Measurements from ENCODE around the gene ZDHHC19.

DNA sequence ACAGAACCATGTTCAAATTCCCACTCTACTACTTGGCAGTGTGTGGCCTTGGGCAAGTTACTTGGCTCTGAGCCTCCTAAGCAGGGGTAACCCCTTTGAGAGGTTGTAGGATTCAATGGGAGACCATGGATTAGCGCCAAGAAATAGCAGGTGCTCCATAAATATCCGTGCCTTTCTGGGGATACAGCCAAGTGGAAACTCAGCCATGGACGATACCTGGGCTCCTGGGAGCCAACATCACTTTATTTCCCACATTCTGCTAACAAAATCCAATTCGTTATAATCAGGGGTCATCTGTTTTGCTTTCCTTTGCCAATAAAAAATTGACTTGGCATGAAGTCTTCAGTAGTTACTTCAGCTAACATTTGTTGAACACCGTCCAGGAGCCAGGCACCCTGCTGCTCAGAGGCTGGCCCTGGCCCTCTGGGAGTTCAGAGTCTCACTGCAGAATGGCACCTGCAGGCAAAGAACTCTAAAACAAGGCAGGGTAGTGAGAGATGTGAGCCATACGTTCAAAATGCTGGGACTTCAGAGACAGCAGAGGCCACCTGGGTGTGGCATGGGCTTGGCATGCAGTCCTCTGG is 42.3 kb downstream of the ZDHHC19 start:
- TF ChIP-seq, protein P1, sequence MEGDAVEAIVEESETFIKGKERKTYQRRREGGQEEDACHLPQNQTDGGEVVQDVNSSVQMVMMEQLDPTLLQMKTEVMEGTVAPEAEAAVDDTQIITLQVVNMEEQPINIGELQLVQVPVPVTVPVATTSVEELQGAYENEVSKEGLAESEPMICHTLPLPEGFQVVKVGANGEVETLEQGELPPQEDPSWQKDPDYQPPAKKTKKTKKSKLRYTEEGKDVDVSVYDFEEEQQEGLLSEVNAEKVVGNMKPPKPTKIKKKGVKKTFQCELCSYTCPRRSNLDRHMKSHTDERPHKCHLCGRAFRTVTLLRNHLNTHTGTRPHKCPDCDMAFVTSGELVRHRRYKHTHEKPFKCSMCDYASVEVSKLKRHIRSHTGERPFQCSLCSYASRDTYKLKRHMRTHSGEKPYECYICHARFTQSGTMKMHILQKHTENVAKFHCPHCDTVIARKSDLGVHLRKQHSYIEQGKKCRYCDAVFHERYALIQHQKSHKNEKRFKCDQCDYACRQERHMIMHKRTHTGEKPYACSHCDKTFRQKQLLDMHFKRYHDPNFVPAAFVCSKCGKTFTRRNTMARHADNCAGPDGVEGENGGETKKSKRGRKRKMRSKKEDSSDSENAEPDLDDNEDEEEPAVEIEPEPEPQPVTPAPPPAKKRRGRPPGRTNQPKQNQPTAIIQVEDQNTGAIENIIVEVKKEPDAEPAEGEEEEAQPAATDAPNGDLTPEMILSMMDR (IDR thresholded peaks at IDR 0.05; ENCODE audit: low read depth, low read length), result no peak
- TF ChIP-seq, protein P2, sequence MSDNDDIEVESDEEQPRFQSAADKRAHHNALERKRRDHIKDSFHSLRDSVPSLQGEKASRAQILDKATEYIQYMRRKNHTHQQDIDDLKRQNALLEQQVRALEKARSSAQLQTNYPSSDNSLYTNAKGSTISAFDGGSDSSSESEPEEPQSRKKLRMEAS (IDR thresholded peaks at IDR 0.05; ENCODE audit: low read depth, low read length), result no peak
- no peak for TF ChIP-seq POLR2A (IDR thresholded peaks at IDR 0.05; ENCODE audit: extremely low read depth, insufficient read length)

Data from NB4 (cell line).